ENCODE measurements around the gene TNKS1BP1. TPM values are rescaled to one million over a fixed set of nuclear protein-coding genes. Genes with fewer than 3 reads are reported as not detected.

TNKS1BP1 gene
- total and polyA plus RNA-seq, 2 of the 8 experiments (the other 6 are each of a cell fraction or from before 2014, with no cell fraction given): 50.0 to 122 TPM

GRCh38 chr11:57278721-57279095, 46.0 kb downstream of the TNKS1BP1 start (continued):
- no peak for TF ChIP-seq MAX (IDR thresholded peaks at IDR 0.05)
- TF ChIP-seq HDAC6 (IDR thresholded peaks at IDR 0.05; ENCODE audit: low read depth, low read length): no peak
- TF ChIP-seq USF2 (IDR thresholded peaks at IDR 0.05; ENCODE audit: low read length): no peak
- no peak for TF ChIP-seq CTBP2 (IDR thresholded peaks at IDR 0.05; ENCODE audit: borderline replicate concordance, insufficient read depth, insufficient read length, low read length)
- TF ChIP-seq RXRA (IDR thresholded peaks at IDR 0.05; ENCODE audit: insufficient read depth, low read depth, low read length): no peak
- no peak for TF ChIP-seq HDAC2 (IDR thresholded peaks at IDR 0.05; ENCODE audit: borderline replicate concordance in 1 of 2, low read depth in 2 of 2, low read length in 2 of 2)
